D721Med (cell line): ENCODE measurements around the gene ADGRL3.

Experiments
- DNase-seq: peaks from one replicate; pipeline ENCODE4 v3.0.0; 2011; ENCODE audit warnings: low spot score; ENCODE audit not compliant: insufficient read length
- FAIRE-seq: peaks from 2 replicates; lab custom pipeline; 2011; peaks lifted over from hg19 to GRCh38; lab: Jason Lieb, UNC
- CTCF ChIP-seq: IDR thresholded peaks from 2 replicates; pipeline ENCODE4 v1.5.1; 2012; ENCODE audit warnings: mild to moderate bottlenecking, control low read depth; ENCODE audit not compliant: insufficient read depth; ENCODE audit errors: missing control alignments

Gene ADGRL3

GRCh38 chr4:61427099-61427817 is 227.1 kb downstream of the ADGRL3 start:
- DNase-seq (no peak), FAIRE-seq (no peak)
- TF ChIP-seq CTCF = no peak

GRCh38 chr4:61427818-61428495 is 227.8 kb downstream of the ADGRL3 start:
- TF ChIP-seq CTCF = no peak
- FAIRE-seq (no peak), DNase-seq (no peak)

GRCh38 chr4:61428950-61429349 is 228.8 kb downstream of the ADGRL3 start:
- FAIRE-seq = no peak
- TF ChIP-seq CTCF = no peak
- DNase-seq = no peak

GRCh38 chr4:61431131-61431530 is 231.0 kb downstream of the ADGRL3 start:
- DNase-seq (no peak), FAIRE-seq (no peak)
- TF ChIP-seq CTCF = no peak

GRCh38 chr4:61437923-61438322 is 237.8 kb downstream of the ADGRL3 start:
- no peak for TF ChIP-seq CTCF

GRCh38 chr4:61440321-61440720 is 240.2 kb downstream of the ADGRL3 start:
- no peak for TF ChIP-seq CTCF
- peak; percentile 37 for DNase-seq
- FAIRE-seq = peak; percentile 96

More at GRCh38 chr4:61437923-61438322, 237.8 kb downstream of the ADGRL3 start:
- DNase-seq (no peak), FAIRE-seq (no peak)

GRCh38 chr4:61442936-61443335 is 242.8 kb downstream of the ADGRL3 start:
- no peak for TF ChIP-seq CTCF
- FAIRE-seq (no peak), DNase-seq (no peak)
